H9 (cell line): Measurements from ENCODE around the gene HPSE. TPM values are rescaled to one million over a fixed set of nuclear protein-coding genes. Genes with fewer than 3 reads are reported as not detected.
A peak's percentile ranks its signal among the peaks of the same experiment; 100 is the strongest.

Source experiments
- DNase-seq: peaks from one replicate; pipeline ENCODE4 v3.0.0-alpha.2; 2017
- H2AFZ ChIP-seq: one replicate; pipeline ENCODE4 v1.6.1; 2013; ENCODE audit warnings: mild to moderate bottlenecking, low read length, control low read depth, moderate library complexity
- H2AK5ac ChIP-seq: 2 replicates; pipeline ENCODE4 v1.6.1; 2013; ENCODE audit warnings: low read length, control low read depth, mixed read lengths; ENCODE audit not compliant: insufficient read length
- H2BK120ac ChIP-seq: one replicate; pipeline ENCODE4 v1.6.1; 2013; ENCODE audit warnings: low read depth, mild to moderate bottlenecking, low read length, control low read depth, inconsistent platforms; ENCODE audit not compliant: poor library complexity, severe bottlenecking
- H2BK12ac ChIP-seq: 2 replicates; pipeline ENCODE4 v1.6.1; 2013; ENCODE audit warnings: low read length, control low read depth, mixed read lengths, low read depth; ENCODE audit not compliant: insufficient read length
- H2BK15ac ChIP-seq: 2 replicates; pipeline ENCODE4 v1.6.1; 2013; ENCODE audit warnings: low read depth, low read length, control low read depth
- H2BK20ac ChIP-seq: one replicate; pipeline ENCODE4 v1.6.1; 2013; ENCODE audit warnings: low read depth, mild to moderate bottlenecking, low read length, control low read depth, inconsistent platforms; ENCODE audit not compliant: poor library complexity, severe bottlenecking
- H2BK5ac ChIP-seq: 2 replicates; pipeline ENCODE4 v1.6.1; 2013; ENCODE audit warnings: low read length, control low read depth, mixed read lengths; ENCODE audit not compliant: insufficient read length
- H3K14ac ChIP-seq: 2 replicates; pipeline ENCODE4 v1.6.1; 2013; ENCODE audit warnings: low read length, control low read depth; ENCODE audit not compliant: insufficient read depth
- H3K18ac ChIP-seq: 2 replicates; pipeline ENCODE4 v1.6.1; 2013; ENCODE audit warnings: low read depth, mild to moderate bottlenecking, mixed read lengths, low read length, control low read depth; ENCODE audit not compliant: insufficient read length
- H3K23ac ChIP-seq: 2 replicates; pipeline ENCODE4 v1.6.1; 2013; ENCODE audit warnings: low read length, control low read depth, mixed read lengths, low read depth; ENCODE audit not compliant: insufficient read length
- H3K23me2 ChIP-seq: 2 replicates; pipeline ENCODE4 v1.6.1; 2013; ENCODE audit warnings: low read depth, mild to moderate bottlenecking, mixed read lengths, low read length, control low read depth; ENCODE audit not compliant: insufficient read length, poor library complexity, severe bottlenecking
- H3K27ac ChIP-seq: 2 replicates; pipeline ENCODE4 v1.5.1; 2013; ENCODE audit warnings: low read length, control low read depth, mixed read lengths, low read depth; ENCODE audit not compliant: insufficient read length
- H3K27me3 ChIP-seq: 2 replicates; pipeline ENCODE4 v1.6.1; 2013; ENCODE audit warnings: low read length, control low read depth, inconsistent platforms; ENCODE audit not compliant: insufficient read depth
- H3K4ac ChIP-seq: 2 replicates; pipeline ENCODE4 v1.6.1; 2013; ENCODE audit warnings: low read depth, mild to moderate bottlenecking, control low read depth, inconsistent platforms, low read length, moderate library complexity
- H3K4me1 ChIP-seq: 2 replicates; pipeline ENCODE4 v1.6.1; 2013; ENCODE audit warnings: low read length, control low read depth, inconsistent platforms; ENCODE audit not compliant: insufficient read depth
- H3K4me2 ChIP-seq: 2 replicates; pipeline ENCODE4 v1.6.1; 2013; ENCODE audit warnings: low read length, control low read depth, mixed read lengths; ENCODE audit not compliant: insufficient read length, insufficient read depth
- H3K56ac ChIP-seq: 2 replicates; pipeline ENCODE4 v1.6.1; 2013; ENCODE audit warnings: low read depth, mild to moderate bottlenecking, mixed read lengths, low read length, control low read depth; ENCODE audit not compliant: insufficient read length
- H3K79me1 ChIP-seq: 2 replicates; pipeline ENCODE4 v1.6.1; 2013; ENCODE audit warnings: low read depth, mild to moderate bottlenecking, moderate library complexity, low read length, control low read depth, inconsistent platforms; ENCODE audit not compliant: insufficient read depth, poor library complexity, severe bottlenecking
- H3K79me2 ChIP-seq: 2 replicates; pipeline ENCODE4 v1.6.1; 2013; ENCODE audit warnings: low read length, control low read depth, inconsistent platforms; ENCODE audit not compliant: insufficient read depth
- H3K9ac ChIP-seq: 2 replicates; pipeline ENCODE4 v1.6.1; 2013; ENCODE audit warnings: low read length, control low read depth, mixed read lengths; ENCODE audit not compliant: insufficient read length; ENCODE audit errors: extremely low read depth
- H3K9me3 ChIP-seq: one replicate; pipeline ENCODE4 v1.6.1; 2013; ENCODE audit warnings: low read depth, low read length, inconsistent platforms; ENCODE audit not compliant: control insufficient read depth
- H3T11ph ChIP-seq: one replicate; pipeline ENCODE4 v1.6.1; 2013; ENCODE audit warnings: mild to moderate bottlenecking, low read length, control low read depth, inconsistent platforms
- H4K20me1 ChIP-seq: one replicate; pipeline ENCODE4 v1.6.1; 2013; ENCODE audit not compliant: control insufficient read depth, insufficient read length, insufficient read depth
- H4K5ac ChIP-seq: 2 replicates; pipeline ENCODE4 v1.6.1; 2013; ENCODE audit warnings: low read depth, mild to moderate bottlenecking, mixed read lengths, low read length, control low read depth; ENCODE audit not compliant: insufficient read length
- H4K8ac ChIP-seq: replicated peaks from 2 replicates; pipeline ENCODE4 v1.6.1; 2013; ENCODE audit warnings: low read length, control low read depth, mixed read lengths, low read depth; ENCODE audit not compliant: insufficient read length
- H4K91ac ChIP-seq: 2 replicates; pipeline ENCODE4 v1.6.1; 2013; ENCODE audit warnings: low read depth, mild to moderate bottlenecking, moderate library complexity, mixed read lengths, low read length, control low read depth; ENCODE audit not compliant: insufficient read length
- H3K27ac Mint-ChIP-seq, 3 experiments: 2 replicates in 2 of 3; 3 replicates in 1 of 3; pipeline ENCODE4 v1.8.0; 2020 to 2021; ENCODE audit warnings: mixed read lengths in 3 of 3, mild to moderate bottlenecking in 1 of 3, moderate library complexity in 1 of 3
- H3K27me3 Mint-ChIP-seq: 2 replicates; pipeline ENCODE4 v1.8.0; 2021; ENCODE audit warnings: low read depth, mild to moderate bottlenecking, moderate library complexity, mixed read lengths
- H3K36me3 Mint-ChIP-seq, 3 experiments: 2 replicates in 2 of 3; 3 replicates in 1 of 3; pipeline ENCODE4 v1.8.0; 2020 to 2021; ENCODE audit warnings: low read depth in 3 of 3, mixed read lengths in 3 of 3; ENCODE audit not compliant: insufficient read depth in 1 of 3
- H3K4me1 Mint-ChIP-seq, 2 experiments: 2 replicates each; pipeline ENCODE4 v1.8.0; 2020; ENCODE audit warnings: mixed read lengths in 2 of 2
- H3K4me3 Mint-ChIP-seq, 2 experiments: 2 replicates in 1 of 2; 3 replicates in 1 of 2; pipeline ENCODE4 v1.8.0; 2020 to 2021; ENCODE audit warnings: mild to moderate bottlenecking in 2 of 2, mixed read lengths in 2 of 2, moderate library complexity in 1 of 2
- H3K9me3 Mint-ChIP-seq, 2 experiments: 2 replicates in 1 of 2; 3 replicates in 1 of 2; pipeline ENCODE4 v1.8.0; 2020; ENCODE audit warnings: mild to moderate bottlenecking in 2 of 2, mixed read lengths in 2 of 2, moderate library complexity in 1 of 2
- WGBS: extraction: QIAGEN DNeasy Blood & Tissue Kit; methylation state at CpG from one replicate; pipeline ENCODE4 v1.1.7; 2013; ENCODE audit warnings: missing lambda C conversion rate, low lambda C conversion rate, mixed read lengths; ENCODE audit not compliant: insufficient read length; ENCODE audit errors: extremely low coverage; 5-methylcytosine and 5-hydroxymethylcytosine counted together
- total RNA-seq: library from RNA; stranded (reverse); gene quantifications from 2 replicates; pipeline ENCODE4 v1.2.1, GENCODE V29; 2021
- TF ChIP-seq, protein P1 (sequence below): fragments of 200-600 bp; sonication (generic); conservative IDR thresholded peaks from 3 replicates; pipeline ENCODE4 v1.8.0; 2021; ENCODE audit warnings: antibody characterized with exemption, mild to moderate bottlenecking

Gene HPSE
- total RNA-seq, 1 experiment from 2014 or later = 2.0 TPM

DNA sequence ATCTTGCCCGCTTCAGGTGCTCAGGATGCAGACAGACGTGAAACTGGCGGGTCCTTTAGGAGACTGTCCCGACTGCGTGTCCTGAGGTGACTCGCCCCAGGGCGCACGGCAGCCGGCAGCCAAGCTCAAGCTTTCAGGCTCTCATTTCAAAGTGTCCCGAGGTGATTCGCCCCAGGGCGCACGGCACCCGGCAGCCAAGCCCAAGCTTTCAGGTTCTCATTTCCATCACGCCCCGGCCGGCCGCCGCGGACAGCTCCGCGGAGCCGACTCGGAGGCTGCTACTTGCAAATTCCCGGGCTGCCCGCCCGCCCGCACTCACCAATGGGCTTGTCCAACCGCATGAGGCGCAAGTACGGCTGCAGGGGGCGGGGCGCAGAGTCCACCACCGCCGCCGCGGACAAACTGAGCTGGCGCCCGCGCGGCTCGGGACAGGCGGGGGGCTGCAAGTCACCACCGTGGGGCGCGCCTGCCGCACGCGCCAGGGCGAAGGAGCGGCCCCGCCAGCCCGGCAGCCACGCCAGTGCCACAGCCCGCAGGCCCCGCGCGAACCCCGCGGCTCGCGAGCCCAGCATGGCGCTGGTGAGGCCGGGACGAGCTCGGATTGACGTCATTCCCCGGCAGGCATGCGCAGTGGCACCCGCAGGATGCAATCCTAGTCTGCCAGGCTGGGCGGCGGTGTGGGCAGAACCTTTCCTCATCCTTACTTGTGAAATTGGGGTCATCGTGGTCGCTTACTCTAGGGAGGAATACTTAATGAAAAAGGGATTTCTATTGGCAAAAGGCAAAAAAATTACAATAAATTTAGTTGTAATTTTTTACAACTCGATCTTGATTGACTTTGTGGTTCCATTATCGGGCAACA, 50.2 kb downstream of the HPSE start, which contains the start of gene COQ2:
Gene COQ2 (minus strand): TSS at position 606 of the 862 bp plus-strand sequence. CDS start 34 bp downstream, at position 572.
- Histone ChIP-seq H2BK120ac (no peak within 1 kb of the TSS), H3K18ac (peak within 1 kb of the TSS; percentile 45)
- no CpG with 5 or more reads among the region's 76 CpGs for WGBS

More for the DNA sequence above, 50.2 kb downstream of the HPSE start, which contains the start of gene COQ2:
- TF ChIP-seq, protein P1, sequence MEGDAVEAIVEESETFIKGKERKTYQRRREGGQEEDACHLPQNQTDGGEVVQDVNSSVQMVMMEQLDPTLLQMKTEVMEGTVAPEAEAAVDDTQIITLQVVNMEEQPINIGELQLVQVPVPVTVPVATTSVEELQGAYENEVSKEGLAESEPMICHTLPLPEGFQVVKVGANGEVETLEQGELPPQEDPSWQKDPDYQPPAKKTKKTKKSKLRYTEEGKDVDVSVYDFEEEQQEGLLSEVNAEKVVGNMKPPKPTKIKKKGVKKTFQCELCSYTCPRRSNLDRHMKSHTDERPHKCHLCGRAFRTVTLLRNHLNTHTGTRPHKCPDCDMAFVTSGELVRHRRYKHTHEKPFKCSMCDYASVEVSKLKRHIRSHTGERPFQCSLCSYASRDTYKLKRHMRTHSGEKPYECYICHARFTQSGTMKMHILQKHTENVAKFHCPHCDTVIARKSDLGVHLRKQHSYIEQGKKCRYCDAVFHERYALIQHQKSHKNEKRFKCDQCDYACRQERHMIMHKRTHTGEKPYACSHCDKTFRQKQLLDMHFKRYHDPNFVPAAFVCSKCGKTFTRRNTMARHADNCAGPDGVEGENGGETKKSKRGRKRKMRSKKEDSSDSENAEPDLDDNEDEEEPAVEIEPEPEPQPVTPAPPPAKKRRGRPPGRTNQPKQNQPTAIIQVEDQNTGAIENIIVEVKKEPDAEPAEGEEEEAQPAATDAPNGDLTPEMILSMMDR = peak; percentile 37; the same call in 1 of the 3 replicates
- H3K4ac ChIP-seq = no peak within 1 kb of the TSS
- H3K79me2 ChIP-seq = no peaks in the 10 kb centered on the region
- H3T11ph ChIP-seq = no peak within 1 kb of the TSS
- H3K4me1 Mint-ChIP-seq = peaks cover 15 to 20% of the 10 kb centered on the region in 2 experiments
- no peak within 1 kb of the TSS for H4K5ac ChIP-seq
- H2BK20ac ChIP-seq = no peak within 1 kb of the TSS
- H2AFZ ChIP-seq = peak within 1 kb of the TSS; percentile 92
- H4K8ac ChIP-seq = no peak within 1 kb of the TSS
- H3K14ac ChIP-seq = peak within 1 kb of the TSS; percentile 98
- no peak within 1 kb of the TSS for H2BK5ac ChIP-seq
- H3K9ac ChIP-seq = peak within 1 kb of the TSS; percentile 67
- H2BK15ac ChIP-seq = no peak within 1 kb of the TSS
- H4K20me1 ChIP-seq = no peaks in the 10 kb centered on the region
- no peak within 1 kb of the TSS for H3K23ac ChIP-seq
- H4K91ac ChIP-seq = no peak within 1 kb of the TSS
- H3K27me3 ChIP-seq = no peaks in the 10 kb centered on the region; the same call in 1 of the 2 replicates
- no peak within 1 kb of the TSS for H2BK12ac ChIP-seq
- DNase-seq = peak; percentile 94
- H3K27ac ChIP-seq = no peak within 1 kb of the TSS
- H3K79me1 ChIP-seq = no peaks in the 10 kb centered on the region
- H3K23me2 ChIP-seq = peaks cover 9% of the 10 kb centered on the region
- H3K4me2 ChIP-seq = peak within 1 kb of the TSS; percentile 86
- H3K4me3 Mint-ChIP-seq = peak within 1 kb of the TSS; percentile 85 to 87
- no peaks in the 10 kb centered on the region; a peak in 1 of 7 replicates for H3K36me3 Mint-ChIP-seq
- H2AK5ac ChIP-seq = no peak within 1 kb of the TSS
- no peak within 1 kb of the TSS for H3K56ac ChIP-seq
- H3K9me3 ChIP-seq = no peaks in the 10 kb centered on the region
- H3K27me3 Mint-ChIP-seq = peaks cover 16% of the 10 kb centered on the region
- H3K4me1 ChIP-seq = no peaks in the 10 kb centered on the region
- H3K27ac Mint-ChIP-seq = peak within 1 kb of the TSS in 2 of 3 experiments; percentile 87 to 91; a peak in 6 of 7 replicates
- peaks cover 0 to 2% of the 10 kb centered on the region in 2 experiments; a peak in 1 of 5 replicates for H3K9me3 Mint-ChIP-seq
